NT2/D1 (cell line): ENCODE measurements around the gene MOV10L1.

Experiments used
- DNase-seq: peaks from one replicate; pipeline ENCODE4 v3.0.0-alpha.2; 2011; ENCODE audit warnings: low read depth, low spot score
- H3K27me3 ChIP-seq: 2 replicates; pipeline ENCODE4 v1.6.0; 2011; ENCODE audit warnings: mild to moderate bottlenecking; ENCODE audit not compliant: insufficient read length, insufficient read depth
- H3K36me3 ChIP-seq: 2 replicates; pipeline ENCODE4 v1.6.1; 2011; ENCODE audit warnings: mild to moderate bottlenecking, low read length, mixed read lengths; ENCODE audit not compliant: insufficient read depth, insufficient read length
- H3K4me1 ChIP-seq: 2 replicates; pipeline ENCODE4 v1.5.1; 2011; ENCODE audit not compliant: insufficient read depth, insufficient read length
- H3K4me3 ChIP-seq: 2 replicates; pipeline ENCODE4 v1.5.1; 2011; ENCODE audit warnings: low read depth; ENCODE audit not compliant: insufficient read length
- H3K9ac ChIP-seq: 2 replicates; pipeline ENCODE4 v1.6.0; 2011; ENCODE audit warnings: low read depth; ENCODE audit not compliant: insufficient read length
- H3K9me3 ChIP-seq: 2 replicates; pipeline ENCODE4 v1.5.1; 2011; ENCODE audit warnings: mild to moderate bottlenecking, low read length; ENCODE audit not compliant: insufficient read depth
- SUZ12 ChIP-seq: IDR thresholded peaks from 2 replicates; pipeline ENCODE4 v1.6.1; 2011; ENCODE audit not compliant: insufficient read length, insufficient read depth; ENCODE audit errors: extremely low read depth
- YY1 ChIP-seq: IDR thresholded peaks from 2 replicates; pipeline ENCODE4 v1.6.1; 2011; ENCODE audit not compliant: insufficient read length, insufficient read depth
- ZNF274 ChIP-seq: IDR thresholded peaks from 2 replicates; pipeline ENCODE4 v1.6.1; 2011; ENCODE audit warnings: mild to moderate bottlenecking, low read depth, low read length

Gene MOV10L1

DNA sequence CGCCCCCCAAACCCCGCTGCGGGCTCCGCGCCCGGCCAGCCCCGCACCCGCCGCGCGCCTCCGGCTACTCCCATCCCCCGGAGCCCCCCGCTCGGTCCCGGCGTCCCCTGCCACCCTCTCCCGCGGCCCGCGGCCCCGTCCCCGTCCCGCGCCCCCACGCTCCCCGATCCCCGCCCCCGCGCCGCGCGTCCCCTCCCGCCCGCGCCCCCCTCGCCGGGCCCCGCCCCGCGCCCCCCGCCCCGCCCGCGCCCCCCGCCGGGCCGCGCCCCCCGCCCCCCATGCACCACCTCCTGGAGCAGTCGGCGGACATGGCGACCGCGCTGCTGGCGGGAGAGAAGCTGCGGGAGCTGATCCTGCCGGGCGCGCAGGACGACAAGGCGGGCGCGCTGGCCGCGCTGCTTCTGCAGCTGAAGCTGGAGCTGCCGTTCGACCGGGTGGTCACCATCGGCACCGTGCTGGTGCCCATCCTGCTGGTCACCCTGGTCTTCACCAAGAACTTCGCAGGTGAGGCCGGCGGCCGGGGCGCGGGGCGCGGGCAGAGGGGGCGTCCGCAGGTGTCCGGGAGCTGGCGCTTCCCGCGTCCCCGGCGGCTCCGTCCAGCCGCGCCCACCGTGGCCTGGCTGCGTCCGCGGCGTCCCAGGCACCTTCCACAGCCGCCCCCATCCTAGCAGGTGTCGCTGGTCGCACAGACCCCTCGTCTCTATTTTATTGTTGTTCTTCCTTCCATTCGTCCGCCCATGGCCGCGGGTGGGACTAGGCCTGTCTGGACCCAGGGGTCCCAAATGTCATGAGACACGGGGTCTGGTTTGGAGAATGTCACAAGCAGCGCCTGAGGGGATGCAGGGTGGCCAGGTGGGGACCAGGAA, 80.9 kb downstream of the MOV10L1 start, which contains the start of gene PANX2:
TSS of gene PANX2 (plus strand) at position 279 of the 866 bp plus-strand sequence. CDS start at position 279, 0 bp downstream.
- no peak for DNase-seq
- no peaks in the 10 kb centered on the region for H3K36me3 ChIP-seq
- H3K4me3 ChIP-seq = peak within 1 kb of the TSS; percentile 62
- H3K4me1 ChIP-seq = peaks cover 4% of the 10 kb centered on the region
- H3K9me3 ChIP-seq = no peaks in the 10 kb centered on the region
- peaks cover 27% of the 10 kb centered on the region for H3K27me3 ChIP-seq
- TF ChIP-seq ZNF274 (no peak), SUZ12 (no peak), YY1 (no peak)
- H3K9ac ChIP-seq = peak within 1 kb of the TSS; percentile 61

DNA sequence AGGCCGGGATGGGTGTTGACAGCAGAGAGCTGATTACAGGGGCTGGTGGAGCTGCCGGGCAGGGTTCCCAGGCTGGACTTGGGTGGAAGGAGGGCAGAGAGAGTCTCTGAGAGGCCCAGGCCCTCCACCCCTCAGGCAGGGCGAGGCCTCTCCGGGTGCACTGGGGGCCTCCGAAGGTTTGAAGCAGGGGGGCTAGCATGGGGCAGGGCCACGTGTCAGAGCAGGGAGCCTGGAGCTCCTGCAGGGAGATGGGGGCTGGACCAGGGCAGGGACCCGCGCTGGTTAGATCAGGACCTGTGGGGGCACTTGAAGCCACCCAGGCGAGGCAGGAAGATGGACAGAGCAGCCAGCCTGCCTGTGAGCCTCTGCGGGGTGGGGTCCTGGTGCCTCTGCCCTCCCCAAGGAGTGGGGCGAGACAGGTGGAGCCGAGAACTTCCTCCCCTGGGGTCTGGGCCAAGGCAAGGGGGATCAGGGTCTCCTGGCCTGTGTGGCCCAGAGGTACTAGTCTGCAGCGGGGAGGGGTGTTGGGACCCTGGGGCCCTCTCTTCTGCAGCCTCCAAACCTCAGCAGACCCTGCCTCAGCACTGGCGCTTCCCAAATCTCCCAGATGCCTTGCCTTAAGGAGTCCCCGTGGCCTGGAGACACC, 81.6 kb downstream of the MOV10L1 start:
- Histone ChIP-seq H3K9me3 (no peaks in the 10 kb centered on the region), H3K27me3 (peaks cover 27% of the 10 kb centered on the region), H3K36me3 (no peaks in the 10 kb centered on the region), H3K4me1 (peaks cover 5% of the 10 kb centered on the region), H3K4me3 (no peak overlapping the region), H3K9ac (no peak overlapping the region)
- no peak for DNase-seq
- no peak for TF ChIP-seq SUZ12

DNA sequence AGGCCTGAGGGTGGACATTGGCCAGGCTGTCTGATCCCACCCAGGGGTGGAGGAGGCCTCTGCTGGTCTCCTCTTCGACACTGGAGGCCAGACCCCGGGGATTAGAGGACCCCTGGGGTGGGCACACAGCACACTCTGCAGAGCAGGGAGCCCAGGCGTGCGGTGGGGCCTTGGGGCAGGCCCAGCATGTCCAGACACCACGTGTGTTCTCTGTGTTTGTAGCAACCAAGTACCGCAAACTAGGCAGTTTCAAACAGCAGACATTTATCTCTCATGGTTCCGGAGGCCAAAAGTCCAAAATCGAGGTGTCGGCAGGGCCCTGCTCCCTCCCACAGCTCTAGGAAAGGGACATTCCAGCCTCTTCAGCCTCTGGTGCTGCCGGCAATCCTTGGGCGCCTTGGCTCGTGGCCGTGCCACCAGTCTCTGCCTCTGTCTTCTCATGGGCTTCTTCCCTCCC, 82.2 kb downstream of the MOV10L1 start:
- Histone ChIP-seq H3K9me3 (no peaks in the 10 kb centered on the region), H3K36me3 (no peaks in the 10 kb centered on the region), H3K4me1 (peaks cover 6% of the 10 kb centered on the region), H3K27me3 (peaks cover 27% of the 10 kb centered on the region), H3K9ac (no peak overlapping the region), H3K4me3 (no peak overlapping the region)
- no peak for DNase-seq
- no peak for TF ChIP-seq SUZ12
- no peak for TF ChIP-seq YY1

DNA sequence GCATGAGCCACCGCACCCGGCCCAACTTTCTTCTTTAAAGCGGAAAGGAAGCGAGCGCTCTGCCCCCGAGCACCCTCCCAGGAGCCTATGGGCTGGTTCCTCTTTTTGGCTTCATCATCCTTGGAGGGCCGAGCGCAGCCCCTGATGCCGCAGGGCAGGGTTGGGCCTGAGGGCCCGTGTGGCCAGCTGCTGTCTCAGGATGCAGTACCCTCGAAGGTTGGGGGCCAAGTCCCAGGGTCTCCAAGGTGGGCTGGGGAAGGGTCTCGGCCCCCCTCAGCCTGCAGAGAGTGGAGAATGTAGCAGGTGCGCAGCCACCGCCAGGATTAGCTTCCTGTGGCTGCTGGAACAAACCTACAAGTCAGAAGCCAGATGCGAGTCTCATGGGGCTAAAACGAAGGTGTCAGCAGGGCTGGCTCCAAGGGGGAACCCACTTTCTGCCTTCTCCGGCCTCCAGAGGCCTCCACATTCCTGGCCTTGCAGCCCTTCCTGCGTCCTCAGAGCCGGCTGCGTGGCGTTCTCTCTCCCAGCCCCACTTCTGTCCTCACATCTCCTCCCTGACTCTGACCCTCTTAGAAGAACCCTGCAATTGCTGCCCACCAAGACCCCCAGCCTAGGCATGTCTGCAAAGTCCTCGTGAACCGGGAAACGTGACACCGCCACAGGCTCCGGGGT, 83.6 kb downstream of the MOV10L1 start:
- H3K4me1 ChIP-seq = peaks cover 7% of the 10 kb centered on the region
- no peaks in the 10 kb centered on the region for H3K36me3 ChIP-seq
- H3K9me3 ChIP-seq = no peaks in the 10 kb centered on the region
- H3K4me3 ChIP-seq = no peak overlapping the region
- peaks cover 24% of the 10 kb centered on the region for H3K27me3 ChIP-seq
- TF ChIP-seq ZNF274 = no peak
- TF ChIP-seq YY1 = no peak
- TF ChIP-seq SUZ12 = no peak
- DNase-seq = no peak
- H3K9ac ChIP-seq = no peak overlapping the region

DNA sequence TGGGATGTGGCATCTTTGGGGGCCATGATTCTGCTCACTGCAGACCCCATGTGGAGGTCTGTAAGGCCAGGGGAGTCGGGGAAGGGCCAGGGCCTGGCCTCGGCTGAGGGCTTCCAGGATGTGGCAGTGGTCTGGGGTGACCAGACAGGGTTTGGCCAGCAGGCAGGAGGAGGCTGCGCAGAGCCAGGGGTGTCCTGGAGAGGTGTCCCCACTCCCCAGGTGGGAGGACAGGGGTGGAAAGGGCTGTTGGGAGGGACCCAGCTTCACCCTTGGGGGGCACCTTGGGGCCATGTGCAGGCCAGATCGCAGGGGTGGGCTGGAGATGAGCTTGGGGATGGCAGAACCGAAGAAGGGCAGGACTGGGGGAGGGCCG, 84.2 kb downstream of the MOV10L1 start:
- no peak for DNase-seq
- Histone ChIP-seq H3K36me3 (no peaks in the 10 kb centered on the region), H3K27me3 (peaks cover 21% of the 10 kb centered on the region), H3K9me3 (no peaks in the 10 kb centered on the region), H3K4me3 (no peak overlapping the region), H3K9ac (no peak overlapping the region), H3K4me1 (peaks cover 9% of the 10 kb centered on the region)
- TF ChIP-seq YY1 = no peak
- no peak for TF ChIP-seq ZNF274

DNA sequence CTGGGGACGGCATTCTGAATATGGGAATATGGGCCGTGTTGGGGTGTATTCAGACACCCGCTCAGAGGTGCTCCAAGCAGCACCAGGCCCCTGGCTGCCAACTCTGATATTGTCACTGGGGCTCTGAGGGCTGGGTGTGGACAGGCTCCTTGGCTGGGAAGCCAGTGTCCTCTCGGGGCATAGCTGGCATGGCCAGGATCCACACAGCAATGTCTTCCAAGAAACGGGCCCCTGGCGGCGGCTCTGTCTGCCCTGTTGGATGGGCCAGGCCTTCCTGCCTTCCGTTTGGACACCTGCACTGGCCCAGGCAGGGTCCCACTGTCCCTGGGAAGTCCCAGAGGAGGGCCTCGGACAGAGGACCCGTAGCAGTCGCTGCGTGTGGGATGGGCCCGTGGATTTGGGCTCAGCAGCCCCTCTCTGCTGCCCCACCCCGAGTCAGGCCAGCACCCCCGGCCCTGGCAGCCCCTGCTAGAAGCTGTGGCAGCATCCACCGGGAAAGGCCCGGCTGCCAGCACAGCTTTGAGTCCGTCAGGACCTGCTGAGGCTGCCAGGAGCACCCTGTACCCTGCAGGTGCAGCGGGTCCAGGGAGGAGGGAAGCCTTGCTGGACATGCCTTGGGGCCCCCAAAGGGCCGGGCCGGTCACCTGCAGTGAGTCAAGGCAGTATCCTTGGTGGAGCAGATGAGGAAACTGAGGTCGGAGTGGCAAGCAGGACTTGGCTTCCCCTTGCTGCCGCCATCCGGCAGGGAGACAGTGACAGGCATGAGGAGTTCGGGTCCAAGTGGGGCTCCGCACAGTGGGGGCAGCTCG, 84.8 kb downstream of the MOV10L1 start:
- H3K27me3 ChIP-seq = peaks cover 15% of the 10 kb centered on the region
- DNase-seq = no peak
- no peak overlapping the region for H3K9ac ChIP-seq
- H3K9me3 ChIP-seq = no peaks in the 10 kb centered on the region
- TF ChIP-seq SUZ12 (no peak), YY1 (no peak), ZNF274 (no peak)
- no peak overlapping the region for H3K4me3 ChIP-seq
- peaks cover 12% of the 10 kb centered on the region for H3K4me1 ChIP-seq
- H3K36me3 ChIP-seq = no peaks in the 10 kb centered on the region

DNA sequence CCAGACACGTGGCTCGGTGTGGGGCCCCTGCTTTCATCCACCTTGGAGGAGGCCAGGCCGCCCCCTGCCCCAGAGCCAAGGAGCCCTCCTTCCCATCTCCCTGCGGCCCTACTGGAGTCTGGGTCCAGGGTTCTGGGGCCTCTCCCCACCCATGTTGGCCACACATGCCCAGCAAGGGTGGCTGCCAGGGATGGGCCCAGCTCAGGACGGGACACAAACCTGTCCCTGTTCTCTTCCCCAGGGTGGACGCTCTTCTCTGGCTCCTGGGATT, 85.3 kb downstream of the MOV10L1 start:
- Histone ChIP-seq H3K4me1 (peaks cover 12% of the 10 kb centered on the region), H3K36me3 (no peaks in the 10 kb centered on the region), H3K9ac (no peak overlapping the region), H3K27me3 (peaks cover 15% of the 10 kb centered on the region), H3K4me3 (no peak overlapping the region), H3K9me3 (no peaks in the 10 kb centered on the region)
- no peak for TF ChIP-seq SUZ12
- TF ChIP-seq ZNF274 = no peak
- TF ChIP-seq YY1 = no peak
- DNase-seq = no peak
